H1 (cell line): ENCODE results near the gene ALK. TPM values are rescaled to one million over a fixed set of nuclear protein-coding genes. Genes with fewer than 3 reads are reported as not detected.

Experiments
- CTCF ChIA-PET: fragments of 300-600 bp; sonication (Branson Sonifier 250); formaldehyde crosslinking; loops from one replicate; lab custom pipeline; 2021; ENCODE audit not compliant: partially characterized antibody; lab: Charles Lee
- POLR2A ChIA-PET: fragments of 300-600 bp; sonication (Branson Sonifier 250); formaldehyde crosslinking; loops from one replicate; lab custom pipeline; 2021; ENCODE audit warnings: inconsistent platforms; ENCODE audit not compliant: partially characterized antibody; lab: Charles Lee
- DNase-seq, 2 experiments: peaks; one replicate each; pipeline versions ENCODE4 v3.0.0 to v3.0.0-alpha.2; 2010 to 2022; ENCODE audit warnings: low spot score in 2 of 2, low read depth in 1 of 2, mixed read lengths in 1 of 2
- FAIRE-seq: peaks from 2 replicates; lab custom pipeline; 2011; peaks lifted over from hg19 to GRCh38; lab: Jason Lieb, UNC
- H2AFZ ChIP-seq: 2 replicates; pipeline ENCODE4 v1.8.1; 2012; ENCODE audit warnings: low read length, inconsistent platforms
- H2AK5ac ChIP-seq: 2 replicates; pipeline ENCODE4 v1.6.1; 2013; ENCODE audit warnings: low read depth, low read length
- H2BK120ac ChIP-seq: replicated peaks from 2 replicates; pipeline ENCODE3; 2013; ENCODE audit warnings: low read depth, low read length, inconsistent platforms
- H2BK12ac ChIP-seq: 2 replicates; pipeline ENCODE4 v1.6.1; 2013; ENCODE audit warnings: low read depth, low read length
- H2BK15ac ChIP-seq: 2 replicates; pipeline ENCODE4 v1.6.1; 2013; ENCODE audit warnings: low read length
- H2BK20ac ChIP-seq: 2 replicates; pipeline ENCODE4 v1.6.1; 2013; ENCODE audit warnings: low read length
- H2BK5ac ChIP-seq: 2 replicates; pipeline ENCODE4 v1.6.1; 2013; ENCODE audit warnings: low read depth, low read length
- H3K14ac ChIP-seq: 2 replicates; pipeline ENCODE4 v1.6.1; 2013; ENCODE audit warnings: inconsistent platforms; ENCODE audit not compliant: insufficient read length
- H3K18ac ChIP-seq: 2 replicates; pipeline ENCODE4 v1.6.1; 2013; ENCODE audit warnings: low read length; ENCODE audit errors: extremely low read depth
- H3K23ac ChIP-seq: 2 replicates; pipeline ENCODE4 v1.6.1; 2013; ENCODE audit warnings: inconsistent platforms; ENCODE audit not compliant: insufficient read length
- H3K23me2 ChIP-seq: 2 replicates; pipeline ENCODE4 v1.6.1; 2013; ENCODE audit warnings: low read depth, low read length
- H3K27ac ChIP-seq: 2 replicates; pipeline ENCODE4 v1.6.1; 2011; ENCODE audit warnings: low read depth, low read length, inconsistent platforms
- H3K27me3 ChIP-seq, 4 experiments: replicated peaks in 1 of 4; 1 replicate in 1 of 4; 2 replicates in 3 of 4; pipeline versions ENCODE4 v1.6.1 to v1.8.1; 2011 to 2013; ENCODE audit warnings: low read length in 3 of 4, mild to moderate bottlenecking in 3 of 4, inconsistent platforms in 2 of 4, mixed read lengths in 2 of 4, moderate library complexity in 1 of 4; ENCODE audit not compliant: control insufficient read depth in 3 of 4, insufficient read depth in 3 of 4; ENCODE audit errors: extremely low read depth in 1 of 4
- H3K36me3 ChIP-seq, 4 experiments: 2 replicates each; pipeline versions ENCODE4 v1.6.1 to v1.8.1; 2011 to 2013; ENCODE audit warnings: mild to moderate bottlenecking in 4 of 4, low read length in 3 of 4, moderate library complexity in 2 of 4, control low read depth in 1 of 4, inconsistent platforms in 1 of 4; ENCODE audit not compliant: insufficient read depth in 4 of 4, control insufficient read depth in 2 of 4
- H3K4ac ChIP-seq: replicated peaks from 2 replicates; pipeline ENCODE3; 2013; ENCODE audit warnings: low read length, low read depth, mixed read lengths, inconsistent platforms; ENCODE audit not compliant: insufficient read length
- H3K4me1 ChIP-seq, 4 experiments: replicated peaks in 1 of 4; 1 replicate in 1 of 4; 2 replicates in 3 of 4; pipeline versions ENCODE4 v1.6.1 to v1.8.1; 2011 to 2013; ENCODE audit warnings: low read length in 3 of 4, inconsistent platforms in 2 of 4, mixed read lengths in 1 of 4; ENCODE audit not compliant: insufficient read depth in 4 of 4, control insufficient read depth in 3 of 4
- H3K4me2 ChIP-seq, 2 experiments: 2 replicates each; pipeline versions ENCODE4 v1.6.1 to v1.8.1; 2011 to 2013; ENCODE audit warnings: low read depth in 2 of 2, low read length in 2 of 2, control low read depth in 1 of 2, inconsistent platforms in 1 of 2, mild to moderate bottlenecking in 1 of 2; ENCODE audit not compliant: insufficient read depth in 1 of 2
- H3K4me3 ChIP-seq, 4 experiments: fragments of 200-600, 300-600 bp in 1 of 4; sonication (generic), shearing (Covaris generic), sonication (Bioruptor Twin) in 1 of 4; 2 replicates each; pipeline versions ENCODE4 v1.5.1 to v1.8.1; 2011 to 2016; ENCODE audit warnings: low read length in 4 of 4, low read depth in 3 of 4, control low read depth in 2 of 4, inconsistent platforms in 2 of 4, mild to moderate bottlenecking in 2 of 4, mixed read lengths in 1 of 4, moderate library complexity in 1 of 4; ENCODE audit not compliant: insufficient read depth in 2 of 4; ENCODE audit errors: extremely low read depth in 1 of 4
- H3K56ac ChIP-seq: replicated peaks from 2 replicates; pipeline ENCODE3; 2013; ENCODE audit warnings: low read depth, mild to moderate bottlenecking, mixed read lengths, low read length, inconsistent platforms; ENCODE audit not compliant: insufficient read length
- H3K79me1 ChIP-seq: 2 replicates; pipeline ENCODE4 v1.6.1; 2013; ENCODE audit warnings: low read depth, low read length, control low read depth
- H3K79me2 ChIP-seq, 2 experiments: 2 replicates each; pipeline versions ENCODE4 v1.6.1 to v1.8.1; 2012 to 2013; ENCODE audit warnings: low read length in 2 of 2, mild to moderate bottlenecking in 2 of 2, inconsistent platforms in 1 of 2; ENCODE audit not compliant: insufficient read depth in 2 of 2, control insufficient read depth in 1 of 2
- H3K9ac ChIP-seq, 4 experiments: replicated peaks in 1 of 4; 1 replicate in 1 of 4; 2 replicates in 3 of 4; pipeline versions ENCODE4 v1.6.1 to v1.8.1; 2011 to 2013; ENCODE audit warnings: low read depth in 3 of 4, low read length in 3 of 4, control low read depth in 2 of 4, mild to moderate bottlenecking in 2 of 4, moderate library complexity in 2 of 4, inconsistent platforms in 1 of 4; ENCODE audit errors: extremely low read depth in 1 of 4
- H3K9me3 ChIP-seq, 2 experiments: 2 replicates each; pipeline versions ENCODE4 v1.6.1 to v1.8.1; 2012 to 2013; ENCODE audit warnings: mild to moderate bottlenecking in 2 of 2, moderate library complexity in 2 of 2, control low read depth in 1 of 2, inconsistent platforms in 1 of 2, low read depth in 1 of 2, low read length in 1 of 2, mixed read lengths in 1 of 2; ENCODE audit not compliant: insufficient read depth in 2 of 2
- H4K20me1 ChIP-seq, 2 experiments: replicated peaks in 1 of 2; 2 replicates each; pipeline versions ENCODE3 to v1.8.1; 2011 to 2013; ENCODE audit warnings: inconsistent platforms in 2 of 2, low read length in 2 of 2, mild to moderate bottlenecking in 1 of 2; ENCODE audit not compliant: insufficient read depth in 2 of 2, control insufficient read depth in 1 of 2
- H4K5ac ChIP-seq: 2 replicates; pipeline ENCODE4 v1.6.1; 2013; ENCODE audit warnings: low read length, low read depth, mixed read lengths, inconsistent platforms; ENCODE audit not compliant: insufficient read length
- H4K8ac ChIP-seq: 2 replicates; pipeline ENCODE4 v1.8.0; 2013; ENCODE audit warnings: mild to moderate bottlenecking, moderate library complexity, low read length, inconsistent platforms; ENCODE audit not compliant: insufficient read depth; ENCODE audit errors: extremely low read depth
- H4K91ac ChIP-seq: replicated peaks from 2 replicates; pipeline ENCODE3; 2013; ENCODE audit warnings: low read length, mixed read lengths, inconsistent platforms; ENCODE audit not compliant: insufficient read length
- JUN ChIP-seq: IDR thresholded peaks from 2 replicates; pipeline ENCODE4 v1.6.1; 2011; ENCODE audit warnings: low read depth, mild to moderate bottlenecking, improper control_type of control experiment, low read length
- MAFK ChIP-seq: IDR thresholded peaks from 2 replicates; pipeline ENCODE4 v1.6.1; 2012; ENCODE audit warnings: low read depth, mild to moderate bottlenecking, improper control_type of control experiment, low read length
- TCF12 ChIP-seq: IDR thresholded peaks from 2 replicates; pipeline ENCODE4 v1.6.1; 2011; ENCODE audit warnings: low read depth, mild to moderate bottlenecking, low read length
- WGBS, 2 experiments: shearing (Covaris generic) in 1 of 2; methylation state at CpG; one replicate each; pipeline versions ENCODE4 v1.1.6 to v1.1.7; 2013 to 2015; ENCODE audit warnings: low lambda C conversion rate in 2 of 2, mixed read lengths in 2 of 2, inconsistent platforms in 1 of 2, low coverage in 1 of 2, missing lambda C conversion rate in 1 of 2; ENCODE audit not compliant: insufficient replicate concordance in 2 of 2, insufficient coverage in 1 of 2, insufficient read length in 1 of 2; ENCODE audit errors: extremely low coverage in 1 of 2, missing lambda C conversion rate in 1 of 2; 5-methylcytosine and 5-hydroxymethylcytosine counted together
- polyA plus RNA-seq, 7 experiments: library from polyadenylated mRNA; depleted of rRNA in 3 of 7; stranded (reverse) in 5 of 7; unstranded in 2 of 7; fragments of >200 nt in 5 of 7; fragments of 200-250 nt in 2 of 7; gene quantifications; 1 replicate in 5 of 7; 2 replicates in 1 of 7; 4 replicates in 1 of 7; pipeline versions ENCODE4 v1.2.1 to v1.2.3, GENCODE V29; 2011 to 2013; ENCODE audit warnings: missing spikeins in 2 of 7, mixed read lengths in 2 of 7
- total RNA-seq: library from RNA; stranded (reverse); fragmentation: NEBNext Ultra II Directional; extraction: Animal tissue kit (Norgen Biotek cat#: 25700); gene quantifications from 2 replicates; pipeline ENCODE4 v1.2.1, GENCODE V29; 2021

ALK gene
- total and polyA plus RNA-seq, 2 of the 8 experiments (the other 6 are each of a cell fraction or from before 2014, with no cell fraction given): 0.02 to 0.09 TPM

DNA sequence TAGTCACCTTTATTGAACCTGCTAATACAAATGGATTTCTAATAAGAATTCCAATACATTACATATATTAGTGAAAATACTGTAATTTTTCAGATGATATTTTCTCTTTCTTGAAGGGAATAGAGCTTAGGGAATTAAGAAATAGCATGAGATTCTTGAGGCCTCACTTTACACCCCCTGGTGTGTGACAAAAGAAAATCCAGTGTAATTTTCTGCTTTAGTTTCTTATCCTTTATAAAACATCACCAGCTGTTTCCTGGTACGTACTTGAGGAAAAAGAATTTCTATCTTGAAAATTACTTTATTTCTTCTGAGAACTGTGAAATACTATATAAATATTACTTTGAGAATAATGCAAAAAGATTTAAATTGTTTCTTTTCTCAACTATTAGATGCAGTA lies 734.6 kb downstream of the ALK start:
- Histone ChIP-seq H3K79me1 (no peaks in the 10 kb centered on the region), H2AK5ac (no peak overlapping the region), H3K23ac (no peak overlapping the region), H4K91ac (no peak overlapping the region), H3K14ac (no peak overlapping the region), H4K20me1 (no peaks in the 10 kb centered on the region), H3K9ac (no peak overlapping the region), H2BK20ac (no peak overlapping the region), H3K4me3 (no peak overlapping the region), H3K4me1 (no peaks in the 10 kb centered on the region), H3K4me2 (no peak overlapping the region), H2BK120ac (no peak overlapping the region), H4K8ac (no peak overlapping the region), H2BK12ac (no peak overlapping the region), H3K79me2 (no peaks in the 10 kb centered on the region), H4K5ac (no peak overlapping the region), H2BK15ac (no peak overlapping the region), H3K36me3 (no peaks in the 10 kb centered on the region), H3K27me3 (no peaks in the 10 kb centered on the region), H3K23me2 (no peaks in the 10 kb centered on the region), H3K27ac (no peak overlapping the region), H3K9me3 (peaks cover 0 to 4% of the 10 kb centered on the region in 2 experiments; a peak in 1 of 4 replicates), H3K56ac (no peak overlapping the region), H2AFZ (no peak overlapping the region), H2BK5ac (no peak overlapping the region), H3K18ac (no peak overlapping the region), H3K4ac (no peak overlapping the region)
- ChIA-PET POLR2A (no interaction called here), CTCF (interaction anchor here (0.6 to 0.8 kb wide), 2 partner anchors 25 to 1357 kb away, joined by 3 read pairs; no protein-coding TSS in a partner anchor)
- whole genome bisulfite sequencing, 2 experiments: 95% methylated on average over 1 of the region's 1 CpG; no CpG with 5 or more reads in 1 of the 2 experiments
- TF ChIP-seq MAFK (no peak), JUN (no peak), TCF12 (no peak)
- DNase-seq (no peak), FAIRE-seq (no peak)
